Limb (tissue), 2 donors: ENCODE measurements around the gene PPP2R3A.

Source experiments
- DNase-seq, 2 donors: peaks; one replicate each; pipeline ENCODE4 v3.0.0-alpha.2; 2016; ENCODE audit errors: extremely low spot score in 2 of 2

PPP2R3A gene

DNA sequence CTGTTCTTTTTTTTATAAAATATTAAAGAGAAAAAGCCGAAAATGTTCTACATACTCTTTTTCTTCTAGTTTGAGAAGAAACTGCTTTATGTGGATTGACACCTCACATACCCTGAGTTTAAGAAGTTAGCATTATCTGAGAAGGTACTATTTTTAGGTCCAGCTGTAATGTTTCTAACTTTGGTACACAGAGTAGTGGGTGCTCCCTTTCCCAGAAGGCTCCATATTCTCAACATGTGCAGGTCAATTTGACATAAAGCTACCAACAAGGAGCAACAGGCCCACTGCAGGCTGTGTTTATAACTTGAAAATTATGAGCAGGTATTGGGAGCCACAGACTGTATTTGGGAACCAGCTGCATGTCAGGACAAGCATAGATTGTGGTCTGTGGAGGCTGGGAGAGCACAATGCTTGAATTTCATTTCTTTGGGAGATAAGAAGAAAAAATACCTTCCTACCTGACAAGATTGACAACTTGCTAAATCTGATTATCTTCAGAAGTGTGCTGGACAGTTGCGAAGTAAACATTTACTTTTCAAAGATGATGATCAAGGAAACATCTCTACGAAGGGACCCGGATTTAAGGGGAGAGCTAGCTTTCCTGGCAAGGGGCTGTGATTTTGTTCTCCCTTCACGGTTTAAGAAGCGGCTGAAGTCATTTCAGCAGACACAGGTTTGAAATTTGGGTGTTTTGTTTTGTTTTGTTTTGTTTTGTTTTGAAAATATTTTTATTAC is 57.2 kb downstream of the PPP2R3A start:
- no peak for DNase-seq

DNA sequence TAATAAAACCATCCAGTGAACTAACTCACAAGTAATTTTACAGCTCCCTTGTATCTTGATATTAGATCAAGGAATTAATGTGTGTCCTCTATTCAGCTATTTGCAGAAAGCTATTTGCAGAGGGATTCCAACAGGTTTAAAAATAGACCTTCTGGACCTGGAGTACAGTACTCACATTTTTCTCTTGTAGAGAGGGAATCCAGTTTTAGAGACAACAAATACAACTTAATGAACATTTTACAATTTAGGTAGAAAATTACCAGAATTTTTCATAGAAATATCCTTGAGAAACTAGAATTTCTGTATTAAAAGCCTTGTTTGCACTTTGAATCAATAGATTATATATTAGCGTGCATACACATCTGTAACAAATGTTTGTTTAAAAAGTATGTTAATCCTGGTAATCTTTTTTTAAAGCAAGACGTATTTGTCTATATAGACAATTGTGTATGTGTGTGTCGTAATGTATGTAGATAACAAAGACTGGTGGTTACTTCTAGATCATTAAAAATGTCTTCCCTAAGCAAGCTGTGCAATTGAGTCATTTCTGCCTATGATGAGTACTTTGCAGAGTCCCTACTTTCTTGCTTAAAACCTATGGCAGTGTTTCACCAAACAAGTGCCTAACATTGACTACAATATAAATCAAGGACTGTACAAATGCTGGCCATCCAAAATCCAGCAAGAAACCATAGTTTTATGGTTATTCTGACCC is 57.9 kb downstream of the PPP2R3A start:
- no peak for DNase-seq

DNA sequence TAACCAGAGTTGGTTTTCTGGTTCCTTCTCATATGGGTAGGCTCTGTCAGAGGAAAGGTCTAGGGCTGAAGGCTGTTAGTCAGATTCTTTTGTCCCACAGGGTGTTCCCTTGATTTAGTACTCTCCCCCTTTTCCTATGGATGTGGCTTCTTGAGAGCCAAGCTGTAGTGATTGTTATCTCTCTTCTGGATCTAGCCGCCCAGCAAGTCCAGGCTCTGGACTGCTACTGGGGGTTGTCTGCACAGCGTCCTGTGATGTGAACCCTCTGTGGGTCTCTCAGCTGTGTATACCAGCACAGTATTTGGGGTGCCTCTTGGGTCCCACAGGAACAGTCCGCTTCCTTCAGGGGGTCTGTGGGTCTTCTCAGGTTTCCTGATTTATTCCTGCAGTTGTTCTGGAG is 70.8 kb downstream of the PPP2R3A start:
- DNase-seq = no peak

DNA sequence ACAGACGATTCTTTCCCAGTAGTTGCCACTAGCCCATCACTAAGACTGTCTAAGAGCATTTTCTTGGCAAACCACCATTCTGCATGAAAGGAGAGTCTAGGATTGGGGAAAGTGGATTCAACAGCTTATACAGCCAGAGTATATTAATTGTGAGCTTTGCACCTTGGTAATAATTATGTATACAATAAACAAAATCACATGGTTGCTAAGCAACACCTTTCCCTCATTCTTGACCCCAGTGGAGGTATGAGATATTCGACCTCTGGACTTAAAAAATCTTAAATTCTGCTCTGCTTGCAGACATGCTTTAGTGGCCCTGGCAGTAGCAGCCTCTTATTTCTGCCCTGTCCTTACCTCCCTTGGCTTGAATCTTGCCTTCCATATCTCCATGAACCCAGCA is 73.1 kb downstream of the PPP2R3A start:
- DNase-seq = no peak

DNA sequence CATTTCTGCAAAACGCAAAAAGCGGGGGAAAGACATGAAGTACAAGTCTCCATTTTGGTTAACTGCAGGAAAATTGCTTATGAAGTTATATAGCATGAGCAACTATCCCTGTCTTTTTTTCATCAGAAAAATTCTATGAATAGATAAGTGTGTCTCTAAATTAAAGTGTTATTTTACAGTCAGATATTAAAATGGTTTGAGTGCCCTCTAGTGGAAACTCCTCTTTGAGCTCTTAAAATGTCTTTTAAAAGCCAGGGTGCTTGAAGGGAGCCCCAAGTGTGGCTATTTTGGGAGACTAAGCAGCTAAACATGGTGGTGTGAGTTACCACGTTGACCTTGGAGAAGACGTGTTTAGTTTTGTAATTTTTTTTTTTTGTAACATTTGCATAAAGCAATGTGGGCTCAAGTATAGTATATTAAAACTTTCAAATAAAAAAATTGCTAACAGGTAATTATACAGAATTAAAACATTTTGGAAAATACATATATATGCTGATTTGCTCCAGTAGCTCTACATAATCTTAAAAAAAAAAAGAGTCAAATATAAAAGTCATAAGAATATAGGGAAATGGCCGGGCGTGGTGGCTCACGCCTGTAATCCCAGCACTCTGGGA is 77.2 kb downstream of the PPP2R3A start:
- peak in 1 of 2 donors; percentile 61 for DNase-seq

DNA sequence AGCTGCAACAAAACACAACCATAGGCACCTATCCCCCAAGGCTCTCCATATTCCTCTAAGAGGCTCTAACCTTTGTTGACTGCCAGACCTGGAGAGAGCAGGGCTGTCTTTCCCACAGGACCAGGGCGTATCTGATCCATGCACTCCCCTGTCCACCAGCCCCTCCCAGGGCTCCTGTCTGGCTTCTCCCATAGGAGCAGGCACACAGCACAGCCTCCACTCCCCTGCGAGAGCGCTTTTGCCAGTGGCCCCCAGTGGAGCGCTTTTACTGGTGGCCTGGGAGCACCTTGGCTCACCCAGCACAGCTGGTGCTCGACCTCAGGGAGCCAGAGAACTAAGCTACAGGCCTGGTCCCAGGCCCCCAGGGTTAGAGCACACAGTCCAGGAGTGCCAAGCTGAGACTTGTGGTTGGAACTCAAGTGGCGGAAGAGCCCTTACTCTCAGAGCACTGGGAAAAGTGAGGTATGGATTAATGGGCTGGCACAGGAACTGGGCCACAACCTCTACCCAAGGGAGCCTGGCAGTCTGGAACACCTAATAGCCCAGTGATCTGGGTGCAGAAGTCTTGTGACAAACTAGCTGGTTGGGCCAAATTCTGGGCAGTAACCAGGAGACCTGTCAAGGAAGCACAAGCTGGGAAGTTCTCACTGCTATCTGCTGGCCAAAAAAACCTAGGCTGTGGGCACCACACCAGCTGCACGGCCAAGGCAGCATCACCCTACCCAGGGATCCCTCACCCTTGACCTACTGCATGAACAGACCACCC is 79.6 kb downstream of the PPP2R3A start:
- no peak for DNase-seq

DNA sequence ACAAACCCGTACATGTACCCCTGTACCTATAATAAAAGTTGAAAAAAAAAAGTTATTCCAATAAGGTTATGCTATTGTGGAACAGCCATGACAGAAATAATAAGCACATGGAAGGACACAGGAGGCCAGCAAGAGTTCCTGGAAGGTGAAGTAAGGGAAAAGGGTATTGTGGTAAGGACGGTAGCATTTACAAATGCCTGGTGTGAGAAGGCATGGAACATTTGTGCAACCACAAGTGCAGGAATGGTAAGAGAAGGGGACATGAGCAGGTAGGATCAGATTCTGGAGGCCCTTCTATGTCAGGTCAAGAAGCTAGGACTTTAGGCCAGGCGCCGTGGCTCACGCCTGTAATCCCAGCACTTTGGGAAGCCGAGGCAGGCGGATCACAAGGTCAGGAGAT is 82.5 kb downstream of the PPP2R3A start:
- DNase-seq = no peak

DNA sequence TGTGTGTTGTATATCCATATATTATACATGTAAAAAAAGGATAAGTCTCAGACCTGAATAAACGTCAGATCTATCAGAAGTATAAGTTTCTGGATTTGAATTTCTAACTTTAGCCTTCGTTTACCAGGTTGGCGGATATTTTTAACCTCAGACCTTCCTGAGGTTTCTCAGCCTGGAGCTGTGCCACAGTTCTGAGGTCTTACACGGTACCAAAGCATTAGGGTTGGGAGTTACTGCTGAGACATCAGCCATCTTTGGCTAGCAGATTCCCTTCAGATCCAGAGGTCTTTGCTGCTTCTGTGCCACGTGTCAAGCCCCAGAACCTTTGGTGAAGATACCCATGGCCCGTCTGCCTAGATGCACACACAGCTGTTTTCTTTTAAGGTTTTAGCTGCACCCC is 84.7 kb downstream of the PPP2R3A start:
- DNase-seq = no peak

DNA sequence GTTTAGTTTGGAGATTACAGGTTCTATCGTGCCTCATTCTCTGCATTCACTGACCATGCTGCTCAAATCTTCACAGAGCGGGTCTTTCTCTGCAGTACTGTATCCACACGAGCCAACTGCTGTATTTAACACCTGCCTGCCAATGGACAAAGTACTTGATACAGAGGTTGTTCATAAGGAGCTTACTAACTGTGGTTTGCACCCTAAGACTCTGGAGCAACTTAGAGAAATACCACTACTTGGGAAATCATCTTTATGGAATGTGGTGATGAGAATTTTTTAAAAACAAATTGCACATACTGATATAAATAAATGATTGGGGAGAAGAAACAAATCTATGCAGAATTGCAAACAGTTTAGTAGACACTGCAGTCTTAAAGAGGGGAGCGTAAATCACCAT is 90.0 kb downstream of the PPP2R3A start:
- DNase-seq = no peak

DNA sequence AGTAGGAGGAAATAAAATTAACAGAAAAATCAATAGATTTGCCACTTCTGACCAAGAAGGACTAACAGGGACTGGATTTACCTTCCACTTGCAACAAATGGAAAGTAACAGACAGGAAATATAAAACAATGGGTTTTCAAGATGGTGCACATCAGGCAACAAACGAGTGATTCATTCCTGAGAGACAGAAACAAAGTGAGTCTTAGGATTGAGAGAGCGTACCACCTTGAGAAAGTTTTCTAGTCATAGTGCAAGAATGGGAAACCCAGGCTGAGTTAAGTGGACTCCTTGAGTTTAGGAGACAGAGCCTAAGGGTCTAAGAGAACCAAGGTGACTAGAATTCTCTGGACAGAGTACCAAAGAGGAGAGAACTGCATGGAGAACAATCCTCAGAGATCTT is 101.7 kb downstream of the PPP2R3A start:
- no peak for DNase-seq

DNA sequence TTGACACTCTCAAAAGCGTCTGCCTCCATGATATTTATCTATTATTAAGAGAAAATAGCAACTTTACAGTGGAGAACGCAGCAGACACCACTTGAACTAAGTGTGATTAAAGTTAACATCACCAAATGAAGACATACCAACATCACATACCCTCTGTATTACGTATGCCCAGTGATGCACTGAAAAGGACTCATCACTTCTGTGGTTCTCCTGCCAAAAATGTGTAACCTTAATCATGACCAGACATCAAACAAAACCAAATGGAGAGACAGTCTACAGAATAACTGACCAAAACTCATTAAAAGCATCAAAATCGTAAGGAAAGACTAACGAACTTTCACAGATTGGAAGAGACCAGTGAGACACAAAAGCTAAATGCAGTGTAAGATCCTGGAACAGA is 103.2 kb downstream of the PPP2R3A start:
- no peak for DNase-seq

DNA sequence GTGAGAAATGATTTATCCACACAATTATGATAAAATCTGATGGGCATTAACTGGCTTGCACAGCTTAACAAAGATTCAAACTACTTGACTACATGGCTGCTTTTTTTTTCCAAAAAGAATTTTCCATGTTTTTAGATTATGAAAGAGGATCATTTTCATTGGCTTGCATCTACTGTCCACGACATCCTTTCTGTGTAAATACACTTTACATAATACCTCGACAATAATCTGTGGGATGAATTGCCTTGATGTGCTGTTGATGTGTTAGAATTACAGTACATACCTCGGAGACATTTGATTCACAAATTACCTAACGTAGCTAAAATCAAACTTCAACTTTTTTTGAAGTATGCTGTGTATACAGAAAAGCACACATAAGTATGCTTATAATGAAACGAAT is 104.4 kb downstream of the PPP2R3A start:
- no peak for DNase-seq

DNA sequence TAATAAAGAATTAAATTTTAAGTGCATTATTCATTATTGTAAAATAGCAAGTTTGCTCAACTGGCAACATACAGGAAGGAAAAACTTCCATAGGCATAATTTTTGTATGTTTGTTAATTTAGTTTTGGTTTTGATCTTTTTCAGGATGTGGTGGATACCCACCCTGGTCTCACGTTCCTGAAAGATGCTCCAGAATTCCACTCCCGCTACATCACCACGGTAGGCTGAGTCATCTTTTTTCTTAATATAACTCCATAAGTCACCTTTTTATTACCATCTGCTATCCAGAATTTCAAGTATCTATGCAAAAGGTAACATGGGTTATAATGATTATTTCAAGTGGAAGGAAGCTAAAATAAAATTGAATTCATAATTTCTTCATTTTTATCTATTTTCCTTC is 104.8 kb downstream of the PPP2R3A start:
- DNase-seq = no peak

DNA sequence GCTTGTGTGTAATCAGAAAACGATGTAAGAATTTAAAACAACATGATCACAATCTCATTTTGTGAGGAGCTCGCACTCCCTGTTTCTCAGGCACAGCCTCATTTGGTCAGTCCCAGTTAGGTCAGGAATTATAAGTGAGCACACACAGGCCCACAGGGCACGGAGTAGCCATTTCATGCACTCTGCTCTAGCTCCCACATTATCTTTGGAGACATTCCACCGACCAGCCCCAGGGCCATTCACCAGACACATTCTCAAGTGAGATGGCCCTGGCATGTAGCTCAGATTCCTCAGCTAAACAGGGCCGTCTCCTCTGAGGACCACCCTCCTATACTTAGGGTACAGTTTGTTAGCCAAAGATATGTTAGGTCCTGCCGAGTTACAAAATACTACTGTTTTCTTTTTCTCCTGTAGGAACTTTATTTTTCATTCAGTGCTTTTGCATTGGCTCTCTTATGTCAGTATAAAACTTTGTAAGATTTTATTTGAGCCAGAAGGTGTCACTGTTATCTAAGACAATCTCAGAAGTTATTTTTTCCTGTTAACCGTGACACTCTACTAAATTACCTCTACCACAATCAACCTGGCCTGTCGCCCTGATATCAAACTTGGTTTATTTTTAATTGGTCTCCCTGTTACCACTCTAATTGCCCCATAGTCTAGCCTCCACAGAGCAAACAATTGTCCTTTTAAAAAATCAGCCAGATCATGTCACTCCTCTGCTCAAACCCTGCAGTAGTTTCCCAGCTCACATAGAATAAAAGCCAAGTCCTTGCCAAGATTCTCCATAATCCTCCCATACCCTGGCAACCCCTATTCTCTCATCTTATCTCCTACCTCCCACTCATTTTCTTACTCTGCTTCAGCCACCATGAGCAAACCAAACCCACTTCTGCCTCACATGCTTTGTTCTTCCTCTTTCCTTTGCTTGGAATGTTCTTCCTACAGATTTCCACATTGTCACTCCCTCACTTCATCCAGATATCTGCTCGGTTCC is 105.7 kb downstream of the PPP2R3A start:
- no peak for DNase-seq

DNA sequence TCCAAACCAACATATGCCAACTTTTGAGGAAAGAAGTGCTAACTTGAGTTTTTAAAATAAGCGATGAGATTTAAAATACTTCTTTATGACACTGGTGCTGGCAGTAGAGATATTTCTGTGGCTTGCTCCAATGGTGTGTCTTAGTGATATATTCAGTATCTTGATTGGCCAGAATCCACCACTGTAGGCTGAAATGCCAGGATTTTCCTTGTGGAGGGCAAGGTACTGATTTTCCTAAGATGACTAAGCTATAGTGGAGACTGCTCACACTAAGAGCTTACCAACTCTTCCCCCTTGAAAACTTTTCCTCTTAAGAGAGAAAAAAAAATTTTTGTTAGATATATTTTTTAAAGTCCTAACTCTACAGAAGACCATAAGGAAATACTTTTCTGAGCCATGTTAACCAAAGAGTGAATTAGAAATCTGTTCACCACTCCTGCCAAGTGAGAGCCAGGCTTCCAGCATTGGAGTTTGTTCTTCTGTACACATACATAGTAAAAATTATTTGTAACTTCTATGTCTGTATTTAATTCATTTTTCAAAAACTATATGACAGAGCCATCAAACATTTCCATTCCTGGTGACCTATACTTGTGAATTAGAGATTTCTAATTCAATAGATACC is 109.1 kb downstream of the PPP2R3A start:
- no peak for DNase-seq

DNA sequence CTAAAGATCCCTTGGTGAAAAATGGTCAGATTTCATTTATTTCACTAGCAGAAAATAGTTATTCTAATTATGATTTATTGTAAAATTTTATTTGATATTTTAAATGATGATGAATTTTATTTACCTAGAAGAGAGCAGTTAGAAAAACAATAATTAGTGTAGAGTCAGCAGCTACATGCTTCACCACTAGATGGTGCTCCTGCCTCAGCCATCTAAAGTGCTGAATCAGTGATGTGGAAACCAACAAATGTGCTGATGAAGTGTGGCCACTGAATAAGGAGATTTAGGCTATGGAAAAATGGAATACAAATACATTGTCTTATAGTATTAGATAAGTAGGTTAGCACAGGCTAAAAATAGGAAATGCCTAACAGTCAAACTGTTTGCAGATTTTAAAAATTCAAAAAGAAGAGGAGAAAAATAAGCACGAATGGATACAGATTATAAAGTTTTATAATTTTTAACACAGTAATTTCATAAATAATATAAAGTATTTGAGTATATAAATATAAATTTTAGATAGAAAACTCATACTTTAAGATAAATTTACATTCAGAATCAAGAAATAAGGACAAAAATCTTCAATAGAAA is 109.8 kb downstream of the PPP2R3A start:
- DNase-seq = peak; percentile 77 to 82

DNA sequence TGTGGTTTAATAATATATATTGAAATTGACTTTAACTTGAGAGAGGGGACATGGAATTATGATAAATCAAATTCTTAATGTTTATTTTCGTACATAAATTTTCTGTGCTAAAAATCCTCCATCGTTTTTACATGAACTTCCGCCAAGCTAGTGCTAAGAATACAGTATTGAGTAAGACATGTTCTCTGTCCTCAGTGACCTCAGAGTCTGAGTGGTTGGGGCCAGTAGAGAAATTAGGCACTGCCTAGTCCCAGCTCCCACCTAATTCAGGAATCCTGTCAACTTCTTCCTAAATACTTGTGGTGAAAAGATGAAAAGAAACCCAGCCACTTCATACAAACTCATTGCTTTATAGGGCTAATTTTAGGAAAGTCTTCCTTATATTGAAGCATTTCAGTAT is 110.3 kb downstream of the PPP2R3A start:
- DNase-seq = no peak

DNA sequence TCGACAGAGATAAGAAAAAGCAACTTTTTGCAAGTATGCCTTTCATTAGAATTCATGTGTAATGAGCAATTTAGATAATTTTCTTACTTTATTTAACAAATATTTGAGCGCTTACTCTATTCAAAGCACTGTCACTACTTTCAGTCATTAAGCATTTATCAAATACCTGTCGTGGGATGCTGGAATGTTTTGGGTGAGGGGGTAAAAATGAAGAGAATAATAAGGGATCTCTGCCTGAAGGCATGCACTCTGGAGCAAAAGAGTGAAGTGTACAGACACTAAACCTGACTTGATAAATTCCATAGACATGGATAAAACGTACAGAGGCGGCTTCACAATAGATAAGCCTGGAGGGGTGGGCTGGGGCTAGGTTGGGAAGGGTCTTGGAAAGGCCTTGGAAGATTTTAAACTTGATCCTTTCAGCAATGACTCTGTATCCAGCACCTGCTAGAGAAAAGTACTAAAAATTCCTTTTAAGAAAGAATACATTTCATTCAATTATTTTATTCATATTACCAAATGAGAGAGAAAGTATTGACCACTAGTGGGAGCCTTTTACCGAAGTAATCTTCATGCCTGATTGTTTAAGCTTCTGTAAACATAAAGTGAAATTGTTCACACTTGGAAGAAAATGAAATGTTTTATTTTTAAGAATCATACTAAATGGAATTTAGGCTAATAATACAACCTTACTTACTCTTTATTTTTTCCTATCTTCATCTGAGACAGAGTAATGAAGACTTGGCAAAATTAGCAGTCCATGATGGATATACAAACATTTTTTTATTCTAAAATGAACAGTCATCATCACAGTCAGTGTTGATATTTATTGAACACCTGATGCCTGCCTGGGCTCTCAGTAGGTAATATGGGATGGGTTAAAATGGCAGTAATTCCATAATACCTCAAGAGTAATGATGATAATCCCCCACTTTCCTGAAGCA is 113.2 kb downstream of the PPP2R3A start:
- peak in 1 of 2 donors; percentile 44 for DNase-seq
